Measurements from ENCODE around the gene TNFAIP8L3. TPM values are rescaled to one million over a fixed set of nuclear protein-coding genes. Genes with fewer than 3 reads are reported as not detected.
A peak's percentile ranks its signal among the peaks of the same experiment; 100 is the strongest.
"Not testable (repeated sequence)": the region's sequence is repeated elsewhere in the genome, so short reads cannot be mapped to it uniquely, and the experiment has no call there.

The TNFAIP8L3 gene
- polyA plus RNA-seq (2013, experiment 1 of 2), result 0.14 TPM
- 0.13 TPM for polyA plus RNA-seq (2013, experiment 2 of 2)

- H3K27me3 ChIP-seq (ENCODE audit: insufficient read depth, low read length, poor library complexity), result peaks cover 33% of the 10 kb centered on the region
- peak within 1 kb of the TSS; percentile 51 for H3K9ac ChIP-seq (ENCODE audit: low read length)
- peak; percentile 25 for DNase-seq
- peak within 1 kb of the TSS; percentile 63 for H3K4me2 ChIP-seq (ENCODE audit: low read length)
- H4K8ac ChIP-seq (ENCODE audit: low read depth, low read length), result no peak within 1 kb of the TSS
- no peak within 1 kb of the TSS for H3K27ac ChIP-seq (ENCODE audit: low read depth, low read length)
- no peaks in the 10 kb centered on the region for H3K4me1 ChIP-seq (ENCODE audit: control insufficient read depth, low read depth, low read length)
- no peak within 1 kb of the TSS for H2BK120ac ChIP-seq (ENCODE audit: low read depth, low read length)
- no peak within 1 kb of the TSS for H4K5ac ChIP-seq (ENCODE audit: low read length)
- no CpG with 5 or more reads among the region's 98 CpGs for WGBS (ENCODE audit: extremely low coverage, insufficient coverage, low lambda C conversion rate)
- H3K56ac ChIP-seq (ENCODE audit: low read length), result peak within 1 kb of the TSS; percentile 57
- H3K79me1 ChIP-seq (ENCODE audit: low read length), result no peaks in the 10 kb centered on the region
- H3K18ac ChIP-seq (ENCODE audit: low read length), result peak within 1 kb of the TSS; percentile 11
- no peaks in the 10 kb centered on the region for H3K79me2 ChIP-seq (ENCODE audit: control insufficient read depth, insufficient read depth, low read length)
- H3K23ac ChIP-seq (ENCODE audit: low read length), result no peak within 1 kb of the TSS
- peak within 1 kb of the TSS; percentile 21 for H3K4me3 ChIP-seq (ENCODE audit: low read length)
- H2BK5ac ChIP-seq (ENCODE audit: low read length), result no peak within 1 kb of the TSS
- H2BK15ac ChIP-seq (replicated peaks; ENCODE audit: low read depth), result no peak within 1 kb of the TSS
- H3K36me3 ChIP-seq (ENCODE audit: control insufficient read depth, insufficient read depth, low read length), result no peaks in the 10 kb centered on the region
- H3K4ac ChIP-seq (ENCODE audit: low read depth, low read length), result no peak within 1 kb of the TSS
- H2AK5ac ChIP-seq (ENCODE audit: low read length), result no peak within 1 kb of the TSS
These were observed at the start of gene TNFAIP8L3 for GRCh38 chr15:51094606-51095569. Gene TNFAIP8L3, minus strand, starts transcription at chr15:51094906. Its CDS starts 311 bp downstream, at chr15:51094595.

GRCh38 chr15:51144021-51144532 lies 49.4 kb upstream of the TNFAIP8L3 start:
- no peak overlapping the region for H3K9ac ChIP-seq (ENCODE audit: low read length)
- no peak overlapping the region for H3K23ac ChIP-seq (ENCODE audit: low read length)
- H3K79me2 ChIP-seq (ENCODE audit: control insufficient read depth, insufficient read depth, low read length), result no peaks in the 10 kb centered on the region
- H3K27ac ChIP-seq (ENCODE audit: low read depth, low read length), result no peak overlapping the region
- no peaks in the 10 kb centered on the region for H3K4me1 ChIP-seq (ENCODE audit: control insufficient read depth, low read depth, low read length)
- no peak overlapping the region for H4K5ac ChIP-seq (ENCODE audit: low read length)
- WGBS (ENCODE audit: extremely low coverage, insufficient coverage, low lambda C conversion rate), result no CpG with 5 or more reads among the region's 3 CpGs
- H2BK120ac ChIP-seq (ENCODE audit: low read depth, low read length), result no peak overlapping the region
- no peak overlapping the region for H3K18ac ChIP-seq (ENCODE audit: low read length)
- H3K4ac ChIP-seq (ENCODE audit: low read depth, low read length), result no peak overlapping the region
- no peaks in the 10 kb centered on the region for H3K27me3 ChIP-seq (ENCODE audit: insufficient read depth, low read length, poor library complexity)
- DNase-seq, result peak; percentile 65
- H2BK5ac ChIP-seq (ENCODE audit: low read length), result no peak overlapping the region
- no peak overlapping the region for H3K56ac ChIP-seq (ENCODE audit: low read length)
- no peaks in the 10 kb centered on the region for H3K36me3 ChIP-seq (ENCODE audit: control insufficient read depth, insufficient read depth, low read length)
- H3K4me3 ChIP-seq (ENCODE audit: low read length), result no peak overlapping the region
- no peaks in the 10 kb centered on the region for H3K79me1 ChIP-seq (ENCODE audit: low read length)
- no peak overlapping the region for H2AK5ac ChIP-seq (ENCODE audit: low read length)
- H2BK15ac ChIP-seq (replicated peaks; ENCODE audit: low read depth), result no peak overlapping the region
- no peak overlapping the region for H4K8ac ChIP-seq (ENCODE audit: low read depth, low read length)
- H3K4me2 ChIP-seq (ENCODE audit: low read length), result no peak overlapping the region

- H3K27ac ChIP-seq (ENCODE audit: low read depth, low read length); H3K4ac ChIP-seq (ENCODE audit: low read depth, low read length); H3K79me2 ChIP-seq (ENCODE audit: control insufficient read depth, insufficient read depth, low read length); H4K5ac ChIP-seq (ENCODE audit: low read length); H4K8ac ChIP-seq (ENCODE audit: low read depth, low read length); H2BK5ac ChIP-seq (ENCODE audit: low read length); H3K4me1 ChIP-seq (ENCODE audit: control insufficient read depth, low read depth, low read length); H3K9ac ChIP-seq (ENCODE audit: low read length); H3K23ac ChIP-seq (ENCODE audit: low read length); H3K56ac ChIP-seq (ENCODE audit: low read length); H3K36me3 ChIP-seq (ENCODE audit: control insufficient read depth, insufficient read depth, low read length); DNase-seq; H2AK5ac ChIP-seq (ENCODE audit: low read length); H3K18ac ChIP-seq (ENCODE audit: low read length); H3K4me3 ChIP-seq (ENCODE audit: low read length); H3K79me1 ChIP-seq (ENCODE audit: low read length); H2BK15ac ChIP-seq (replicated peaks; ENCODE audit: low read depth); H3K4me2 ChIP-seq (ENCODE audit: low read length); H2BK120ac ChIP-seq (ENCODE audit: low read depth, low read length); H3K27me3 ChIP-seq (ENCODE audit: insufficient read depth, low read length, poor library complexity): not testable (repeated sequence)
- no CpG with 5 or more reads among the region's 2 CpGs for WGBS (ENCODE audit: extremely low coverage, insufficient coverage, low lambda C conversion rate)
These were observed 45.6 kb upstream of the TNFAIP8L3 start for GRCh38 chr15:51140347-51140746.

GRCh38 chr15:51139091-51139490 lies 44.4 kb upstream of the TNFAIP8L3 start:
- H3K18ac ChIP-seq (ENCODE audit: low read length), result no peak overlapping the region
- no peak overlapping the region for H2BK15ac ChIP-seq (replicated peaks; ENCODE audit: low read depth)
- no CpG with 5 or more reads among the region's 1 CpG for WGBS (ENCODE audit: extremely low coverage, insufficient coverage, low lambda C conversion rate)
- no peak overlapping the region for H4K5ac ChIP-seq (ENCODE audit: low read length)
- no peak for DNase-seq
- no peak overlapping the region for H2BK5ac ChIP-seq (ENCODE audit: low read length)
- H3K4me1 ChIP-seq (ENCODE audit: control insufficient read depth, low read depth, low read length), result no peaks in the 10 kb centered on the region
- H3K27me3 ChIP-seq (ENCODE audit: insufficient read depth, low read length, poor library complexity), result no peaks in the 10 kb centered on the region
- no peaks in the 10 kb centered on the region for H3K79me2 ChIP-seq (ENCODE audit: control insufficient read depth, insufficient read depth, low read length)
- H3K79me1 ChIP-seq (ENCODE audit: low read length), result no peaks in the 10 kb centered on the region
- no peak overlapping the region for H3K56ac ChIP-seq (ENCODE audit: low read length)
- no peak overlapping the region for H4K8ac ChIP-seq (ENCODE audit: low read depth, low read length)
- no peaks in the 10 kb centered on the region for H3K36me3 ChIP-seq (ENCODE audit: control insufficient read depth, insufficient read depth, low read length)
- no peak overlapping the region for H3K4ac ChIP-seq (ENCODE audit: low read depth, low read length)
- no peak overlapping the region for H3K4me2 ChIP-seq (ENCODE audit: low read length)
- no peak overlapping the region for H3K23ac ChIP-seq (ENCODE audit: low read length)
- H2AK5ac ChIP-seq (ENCODE audit: low read length), result no peak overlapping the region
- H2BK120ac ChIP-seq (ENCODE audit: low read depth, low read length), result no peak overlapping the region
- no peak overlapping the region for H3K4me3 ChIP-seq (ENCODE audit: low read length)
- no peak overlapping the region for H3K9ac ChIP-seq (ENCODE audit: low read length)
- no peak overlapping the region for H3K27ac ChIP-seq (ENCODE audit: low read depth, low read length)

- Histone ChIP-seq H3K27me3 (ENCODE audit: insufficient read depth, low read length, poor library complexity) (no peaks in the 10 kb centered on the region), H3K4me3 (ENCODE audit: low read length) (no peak overlapping the region)
These were observed 43.2 kb upstream of the TNFAIP8L3 start for GRCh38 chr15:51137880-51138430.

More at GRCh38 chr15:51137880-51138430, 43.2 kb upstream of the TNFAIP8L3 start:
- DNase-seq, result no peak
- Histone ChIP-seq H2BK120ac (ENCODE audit: low read depth, low read length) (no peak overlapping the region), H3K4me2 (ENCODE audit: low read length) (no peak overlapping the region), H4K5ac (ENCODE audit: low read length) (no peak overlapping the region), H2BK15ac (replicated peaks; ENCODE audit: low read depth) (no peak overlapping the region), H3K9ac (ENCODE audit: low read length) (no peak overlapping the region), H3K4ac (ENCODE audit: low read depth, low read length) (no peak overlapping the region), H3K79me2 (ENCODE audit: control insufficient read depth, insufficient read depth, low read length) (no peaks in the 10 kb centered on the region), H3K56ac (ENCODE audit: low read length) (no peak overlapping the region), H3K36me3 (ENCODE audit: control insufficient read depth, insufficient read depth, low read length) (no peaks in the 10 kb centered on the region), H3K18ac (ENCODE audit: low read length) (no peak overlapping the region), H4K8ac (ENCODE audit: low read depth, low read length) (no peak overlapping the region), H3K23ac (ENCODE audit: low read length) (no peak overlapping the region), H3K4me1 (ENCODE audit: control insufficient read depth, low read depth, low read length) (no peaks in the 10 kb centered on the region), H2BK5ac (ENCODE audit: low read length) (no peak overlapping the region), H3K79me1 (ENCODE audit: low read length) (no peaks in the 10 kb centered on the region), H2AK5ac (ENCODE audit: low read length) (no peak overlapping the region), H3K27ac (ENCODE audit: low read depth, low read length) (no peak overlapping the region)
- no CpG with 5 or more reads among the region's 5 CpGs for WGBS (ENCODE audit: extremely low coverage, insufficient coverage, low lambda C conversion rate)

Data from mesendoderm (in vitro differentiated cells).